ENCODE results near the gene KLHL25. TPM values are rescaled to one million over a fixed set of nuclear protein-coding genes. Genes with fewer than 3 reads are reported as not detected.
A peak's percentile ranks its signal among the peaks of the same experiment; 100 is the strongest.

The KLHL25 gene
- total and polyA plus RNA-seq, 2 of the 8 experiments (the other 6 are each of a cell fraction or from before 2014, with no cell fraction given), result 16.5 to 22.0 TPM

DNA sequence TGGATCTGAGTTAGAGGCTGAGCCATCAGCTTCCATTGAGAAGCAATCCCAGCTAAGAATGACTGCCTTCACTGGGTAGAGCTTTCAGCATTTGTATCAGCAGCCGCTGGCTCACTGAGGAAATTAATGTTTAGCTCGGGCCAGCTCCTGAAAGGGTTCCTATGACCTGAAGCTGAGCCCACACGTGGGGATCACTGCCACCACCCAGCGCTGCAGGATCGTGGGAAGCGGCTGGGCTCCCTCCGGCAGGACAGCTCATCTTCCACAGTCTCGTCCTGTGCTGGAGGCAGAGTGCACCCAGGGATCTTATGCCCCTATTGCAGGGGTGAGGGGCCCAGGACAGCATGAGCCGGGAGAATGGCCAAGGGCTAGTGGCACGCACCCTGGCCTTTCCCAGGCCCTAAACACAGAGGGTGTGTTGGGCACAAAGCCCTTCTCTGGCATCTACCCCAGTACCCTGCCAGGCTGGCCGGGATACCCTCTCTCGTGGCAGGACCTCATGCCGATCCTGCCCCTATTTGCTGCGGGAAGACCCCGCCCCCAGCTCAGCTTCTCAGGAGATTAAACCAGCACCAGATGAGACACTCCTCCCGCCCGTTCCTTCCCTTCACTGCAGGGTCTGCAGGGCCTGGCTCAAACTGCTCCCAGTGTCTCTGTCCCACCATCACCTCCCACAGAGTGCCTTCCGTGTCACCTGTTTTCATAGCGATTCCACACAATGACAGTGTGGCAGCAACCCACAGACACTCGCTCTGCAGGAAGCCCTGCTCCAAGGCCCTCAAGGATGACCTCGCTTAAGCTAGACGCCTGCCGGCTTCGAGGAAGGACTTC is 28.5 kb downstream of the KLHL25 start:
- Histone ChIP-seq H3K9ac (replicated peaks in 1 of 4; ENCODE audit: extremely low read depth in 1 of 4, low read depth in 3 of 4, low read length in 3 of 4) (no peak overlapping the region), H3K27ac (ENCODE audit: low read depth, low read length) (no peak overlapping the region), H3K18ac (ENCODE audit: extremely low read depth, low read length) (peak overlapping the region; percentile 52; the same call in 1 of the 2 replicates), H3K27me3 (replicated peaks in 1 of 4; ENCODE audit: control insufficient read depth in 3 of 4, extremely low read depth in 1 of 4, insufficient read depth in 3 of 4, low read length in 3 of 4) (no peaks in the 10 kb centered on the region), H3K4me1 (replicated peaks in 1 of 4; ENCODE audit: control insufficient read depth in 3 of 4, insufficient read depth in 4 of 4, low read length in 3 of 4) (peaks cover 0 to 8% (median 3%) of the 10 kb centered on the region in 4 experiments; a peak in 4 of 7 replicates), H3K23me2 (ENCODE audit: low read depth, low read length) (no peaks in the 10 kb centered on the region), H3K4me3 (ENCODE audit: extremely low read depth in 1 of 4, insufficient read depth in 2 of 4, low read depth in 3 of 4, low read length in 4 of 4) (no peak overlapping the region), H4K91ac (replicated peaks; ENCODE audit: insufficient read length, low read length) (peak overlapping the region; percentile 25), H2AK5ac (ENCODE audit: low read depth, low read length) (no peak overlapping the region), H2BK5ac (ENCODE audit: low read depth, low read length) (no peak overlapping the region), H4K5ac (ENCODE audit: insufficient read length, low read depth, low read length) (no peak overlapping the region), H3K79me2 (ENCODE audit: control insufficient read depth in 1 of 2, insufficient read depth in 2 of 2, low read length in 2 of 2) (peaks cover 0 to 75% of the 10 kb centered on the region in 2 experiments; a peak in 3 of 4 replicates), H2BK120ac (replicated peaks; ENCODE audit: low read depth, low read length) (no peak overlapping the region), H3K79me1 (ENCODE audit: low read depth, low read length) (peaks cover 30% of the 10 kb centered on the region), H4K8ac (ENCODE audit: extremely low read depth, insufficient read depth, low read length) (peak overlapping the region; percentile 7; the same call in 1 of the 2 replicates), H3K4me2 (ENCODE audit: insufficient read depth in 1 of 2, low read depth in 2 of 2, low read length in 2 of 2) (peak overlapping the region in 1 of 2 experiments; percentile 19; a peak in 1 of 4 replicates), H3K36me3 (ENCODE audit: control insufficient read depth in 2 of 4, insufficient read depth in 4 of 4, low read length in 3 of 4) (peaks cover 3 to 9% (median 6%) of the 10 kb centered on the region in 4 experiments; a peak in 6 of 8 replicates), H2AFZ (ENCODE audit: low read length) (no peak overlapping the region), H4K20me1 (replicated peaks in 1 of 2; ENCODE audit: control insufficient read depth in 1 of 2, insufficient read depth in 2 of 2, low read length in 2 of 2) (peaks cover 19 to 26% of the 10 kb centered on the region in 2 experiments), H3K14ac (ENCODE audit: insufficient read length) (no peak overlapping the region), H3K23ac (ENCODE audit: insufficient read length) (no peak overlapping the region), H2BK20ac (ENCODE audit: low read length) (no peak overlapping the region), H3K9me3 (ENCODE audit: insufficient read depth in 2 of 2, low read depth in 1 of 2, low read length in 1 of 2) (no peaks in the 10 kb centered on the region; a peak in 1 of 4 replicates), H3K4ac (replicated peaks; ENCODE audit: insufficient read length, low read depth, low read length) (no peak overlapping the region), H2BK12ac (ENCODE audit: low read depth, low read length) (no peak overlapping the region), H2BK15ac (ENCODE audit: low read length) (no peak overlapping the region), H3K56ac (replicated peaks; ENCODE audit: insufficient read length, low read depth, low read length) (no peak overlapping the region)
- peak in 1 of 2 experiments; percentile 61 for DNase-seq (ENCODE audit: low read depth in 1 of 2, low spot score in 2 of 2)
- POLR2A ChIA-PET (ENCODE audit: partially characterized antibody), result interaction anchor here (0.6 kb wide), 1 partner anchor 17 kb away, joined by 5 read pairs; no protein-coding TSS in a partner anchor
- WGBS, 2 experiments (ENCODE audit: extremely low coverage in 1 of 2, insufficient coverage in 1 of 2, insufficient read length in 1 of 2, insufficient replicate concordance in 2 of 2, low coverage in 1 of 2, low lambda C conversion rate in 2 of 2, missing lambda C conversion rate in 1 of 2), result 87% methylated on average over 24 of the region's 24 CpGs; no CpG with 5 or more reads in 1 of the 2 experiments
- CTCF ChIA-PET (ENCODE audit: partially characterized antibody), result interaction anchor here (0.7 to 1.4 kb wide), 6 partner anchors 17 to 66 kb away, joined by 3 to 4 read pairs (median 4); no protein-coding TSS in a partner anchor
- no peak for FAIRE-seq
- TF ChIP-seq EP300 (IDR thresholded peaks at IDR 0.05; ENCODE audit: borderline replicate concordance in 1 of 2, low read depth in 2 of 2, low read length in 2 of 2) (no peak), GABPA (IDR thresholded peaks at IDR 0.05; ENCODE audit: borderline replicate concordance, insufficient read depth, low read length) (no peak), GTF2F1 (IDR thresholded peaks at IDR 0.05; ENCODE audit: borderline replicate concordance, low read depth, low read length) (no peak), RAD21 (IDR thresholded peaks at IDR 0.05 in 1 of 2, conservative IDR thresholded peaks at IDR 0.05 in 1 of 2; ENCODE audit: low read depth in 2 of 2, low read length in 2 of 2) (no peak), RNF2 (IDR thresholded peaks at IDR 0.05; ENCODE audit: borderline replicate concordance, low read depth, low read length, missing control alignments, poor library complexity, severe bottlenecking) (no peak), JUN (IDR thresholded peaks at IDR 0.05; ENCODE audit: low read depth, low read length) (no peak), CBX8 (IDR thresholded peaks at IDR 0.05; ENCODE audit: borderline replicate concordance, low read depth, low read length) (no peak), SIX5 (IDR thresholded peaks at IDR 0.05; ENCODE audit: low read depth, low read length) (no peak), MAFK (IDR thresholded peaks at IDR 0.05; ENCODE audit: low read depth, low read length) (no peak), KDM4A (IDR thresholded peaks at IDR 0.05; ENCODE audit: low read depth, low read length, severe bottlenecking) (no peak)
